ENCODE results near the gene GABRG2.

Gene GABRG2

DNA sequence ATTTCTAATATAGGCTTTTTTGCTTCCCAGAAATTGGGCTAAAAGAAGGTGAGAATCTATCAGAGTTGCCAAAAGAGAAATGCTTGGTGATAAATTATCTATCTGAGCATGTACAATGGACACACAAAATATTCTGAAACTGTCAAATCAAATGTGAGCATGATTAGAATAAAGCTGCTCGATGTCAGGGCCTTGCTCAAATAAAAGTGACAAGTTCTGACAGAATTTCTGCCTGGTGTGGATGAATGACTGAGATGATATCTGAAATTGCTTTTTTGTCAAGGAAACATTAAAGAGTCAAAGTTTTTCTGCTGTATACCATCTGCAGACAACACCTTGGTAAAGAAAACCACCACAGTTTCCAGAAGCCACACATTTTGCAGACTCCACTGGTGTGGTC is 128.8 kb downstream of the GABRG2 start:
- DNase-seq, result no peak

DNA sequence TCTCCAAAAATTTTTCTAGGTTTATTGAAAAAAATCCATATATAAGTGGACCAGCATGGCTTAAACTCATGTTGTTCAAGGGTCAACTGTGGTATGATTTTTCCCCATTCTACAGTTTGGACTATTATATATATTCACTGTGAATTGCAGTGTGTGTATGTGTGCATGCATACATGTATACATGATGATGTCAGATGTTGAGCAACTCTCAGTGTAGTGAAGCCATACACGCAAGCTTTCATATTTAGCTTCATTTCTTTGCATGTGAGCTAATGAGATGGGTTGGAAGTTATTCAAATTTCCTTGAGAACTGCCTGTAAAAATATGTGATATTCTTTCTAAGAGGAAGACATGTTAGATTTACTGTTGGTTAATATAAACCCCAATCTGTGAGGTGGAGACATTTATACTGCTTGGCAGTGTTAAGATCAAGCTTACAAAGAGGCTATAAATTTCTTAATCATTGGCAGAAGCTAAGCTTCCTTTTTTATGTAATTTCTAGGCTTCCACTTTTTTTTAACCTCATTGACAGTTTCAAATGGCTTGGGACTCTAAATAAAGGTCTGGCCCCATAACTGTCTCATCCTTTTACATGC is 134.8 kb downstream of the GABRG2 start:
- DNase-seq, result peak; percentile 78

Data from MV-4-11 (cell line).